Measurements from ENCODE around the gene ZC3H7A.

DNA sequence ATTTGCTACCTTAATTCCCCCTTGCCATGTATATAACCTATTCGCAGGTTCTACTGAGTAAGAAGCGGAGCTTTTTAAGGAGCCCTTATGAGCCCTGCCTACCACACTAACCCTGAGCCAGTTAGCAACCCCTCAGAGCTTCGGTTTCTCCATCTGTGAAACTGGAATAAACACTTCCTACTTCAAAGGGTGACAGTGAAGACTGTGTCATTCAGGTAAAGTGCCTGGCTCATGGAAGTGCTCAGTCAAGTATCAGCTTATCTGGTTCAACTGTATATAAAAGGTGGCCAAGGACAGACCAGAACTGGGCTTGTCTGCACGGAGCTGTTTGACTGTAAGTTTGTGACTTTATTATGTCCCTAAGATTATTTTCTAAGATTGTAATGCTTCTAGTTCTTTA lies 85.4 kb downstream of the ZC3H7A start:
- TF ChIP-seq CTCF (IDR thresholded peaks at IDR 0.05) (no peak), POLR2A (IDR thresholded peaks at IDR 0.05) (no peak)

Measured in esophagus squamous epithelium (tissue), 4 donors.